Ishikawa (cell line): ENCODE results near the gene GAPDHS.

Experiments
- CEBPB ChIP-seq: IDR thresholded peaks from 2 replicates; pipeline ENCODE4 v1.6.1; 2012
- CREB1 ChIP-seq: IDR thresholded peaks from 2 replicates; pipeline ENCODE4 v1.6.1; 2012; ENCODE audit warnings: low read depth
- EGR1 ChIP-seq: IDR thresholded peaks from 2 replicates; pipeline ENCODE4 v1.6.1; 2012
- EP300 ChIP-seq: IDR thresholded peaks from 2 replicates; pipeline ENCODE4 v1.6.1; 2012; ENCODE audit warnings: borderline replicate concordance
- FOXM1 ChIP-seq: IDR thresholded peaks from 2 replicates; pipeline ENCODE4 v1.6.1; 2012; ENCODE audit warnings: low read depth, borderline replicate concordance
- NFIC ChIP-seq: IDR thresholded peaks from 2 replicates; pipeline ENCODE4 v1.6.1; 2012
- RAD21 ChIP-seq: IDR thresholded peaks from 2 replicates; pipeline ENCODE4 v1.6.1; 2012; ENCODE audit warnings: low read depth
- REST ChIP-seq: IDR thresholded peaks from 2 replicates; pipeline ENCODE4 v1.6.1; 2012; ENCODE audit warnings: low read depth, mild to moderate bottlenecking
- TAF1 ChIP-seq: IDR thresholded peaks from 2 replicates; pipeline ENCODE4 v1.6.1; 2012; ENCODE audit warnings: low read depth, mild to moderate bottlenecking
- TCF12 ChIP-seq: IDR thresholded peaks from 2 replicates; pipeline ENCODE4 v1.6.1; 2012; ENCODE audit warnings: low read depth
- TEAD4 ChIP-seq: IDR thresholded peaks from 2 replicates; pipeline ENCODE4 v1.6.1; 2012
- USF1 ChIP-seq: IDR thresholded peaks from 2 replicates; pipeline ENCODE4 v1.6.1; 2012
- YY1 ChIP-seq: IDR thresholded peaks from 2 replicates; pipeline ENCODE4 v1.6.1; 2012; ENCODE audit warnings: low read depth
- ZBTB7A ChIP-seq: IDR thresholded peaks from 2 replicates; pipeline ENCODE4 v1.6.1; 2012; ENCODE audit warnings: low read depth
- TF ChIP-seq, protein P1 (sequence below): IDR thresholded peaks from 2 replicates; pipeline ENCODE4 v1.6.1; 2012

GAPDHS gene

DNA sequence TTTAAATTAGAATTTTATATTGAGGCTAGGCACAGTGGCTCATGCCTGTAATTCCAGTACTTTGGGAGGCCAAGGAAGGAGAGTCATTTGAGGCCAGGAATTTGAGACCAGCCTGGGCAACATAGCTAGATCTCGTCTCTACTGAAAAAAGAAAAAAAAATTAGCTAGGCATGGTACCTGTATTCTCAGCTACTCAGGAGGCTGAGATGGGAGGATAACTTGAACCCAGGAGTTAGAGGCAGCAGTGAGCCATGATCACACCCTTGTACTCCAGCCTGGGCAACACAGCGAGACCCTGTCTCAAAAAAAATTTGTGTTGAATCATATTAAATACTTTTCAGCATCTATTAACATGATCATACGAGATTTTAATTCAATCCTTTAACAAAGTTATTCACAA is 57.6 kb downstream of the GAPDHS start:
- no peak for TF ChIP-seq TEAD4
- no peak for TF ChIP-seq YY1
- no peak for TF ChIP-seq FOXM1
- no peak for TF ChIP-seq EP300
- no peak for TF ChIP-seq CEBPB
- TF ChIP-seq USF1, result no peak
- TF ChIP-seq TAF1, result no peak
- TF ChIP-seq REST, result no peak
- no peak for TF ChIP-seq TCF12
- TF ChIP-seq CREB1, result no peak
- TF ChIP-seq, protein P1, sequence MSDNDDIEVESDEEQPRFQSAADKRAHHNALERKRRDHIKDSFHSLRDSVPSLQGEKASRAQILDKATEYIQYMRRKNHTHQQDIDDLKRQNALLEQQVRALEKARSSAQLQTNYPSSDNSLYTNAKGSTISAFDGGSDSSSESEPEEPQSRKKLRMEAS, result no peak
- no peak for TF ChIP-seq NFIC
- TF ChIP-seq EGR1, result no peak
- no peak for TF ChIP-seq ZBTB7A

- TF ChIP-seq TCF12 (no peak), RAD21 (peak; percentile 74)
These were observed 59.0 kb downstream of the GAPDHS start for GRCh38 chr19:35592226-35592625.
